Measurements from ENCODE around the gene USO1.
"Not testable (repeated sequence)": the region's sequence is repeated elsewhere in the genome, so short reads cannot be mapped to it uniquely, and the experiment has no call there.

USO1 gene

DNA sequence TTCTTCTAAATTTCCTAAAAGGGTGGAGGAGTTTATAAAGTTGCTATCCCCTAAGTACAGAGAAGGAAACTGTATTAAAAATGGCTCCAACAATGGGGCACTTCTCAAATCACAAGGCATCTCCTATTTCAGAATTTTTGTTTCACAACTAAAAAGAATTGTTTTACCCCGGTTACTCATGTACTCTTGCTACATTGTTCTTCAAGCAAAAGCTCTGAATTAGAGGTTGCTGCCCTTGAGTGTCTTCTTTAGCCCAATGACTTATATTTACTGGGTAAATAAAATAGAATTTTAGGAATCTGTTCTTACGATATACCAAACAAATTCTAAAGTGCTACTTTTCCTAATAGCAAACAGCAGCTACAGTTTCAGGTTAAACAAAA lies 110.4 kb downstream of the USO1 start:
- TF ChIP-seq, protein P1, sequence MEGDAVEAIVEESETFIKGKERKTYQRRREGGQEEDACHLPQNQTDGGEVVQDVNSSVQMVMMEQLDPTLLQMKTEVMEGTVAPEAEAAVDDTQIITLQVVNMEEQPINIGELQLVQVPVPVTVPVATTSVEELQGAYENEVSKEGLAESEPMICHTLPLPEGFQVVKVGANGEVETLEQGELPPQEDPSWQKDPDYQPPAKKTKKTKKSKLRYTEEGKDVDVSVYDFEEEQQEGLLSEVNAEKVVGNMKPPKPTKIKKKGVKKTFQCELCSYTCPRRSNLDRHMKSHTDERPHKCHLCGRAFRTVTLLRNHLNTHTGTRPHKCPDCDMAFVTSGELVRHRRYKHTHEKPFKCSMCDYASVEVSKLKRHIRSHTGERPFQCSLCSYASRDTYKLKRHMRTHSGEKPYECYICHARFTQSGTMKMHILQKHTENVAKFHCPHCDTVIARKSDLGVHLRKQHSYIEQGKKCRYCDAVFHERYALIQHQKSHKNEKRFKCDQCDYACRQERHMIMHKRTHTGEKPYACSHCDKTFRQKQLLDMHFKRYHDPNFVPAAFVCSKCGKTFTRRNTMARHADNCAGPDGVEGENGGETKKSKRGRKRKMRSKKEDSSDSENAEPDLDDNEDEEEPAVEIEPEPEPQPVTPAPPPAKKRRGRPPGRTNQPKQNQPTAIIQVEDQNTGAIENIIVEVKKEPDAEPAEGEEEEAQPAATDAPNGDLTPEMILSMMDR (IDR thresholded peaks at IDR 0.05; ENCODE audit: control extremely low read depth, extremely low read depth, low read depth, missing control alignments) = no peak
- ChIA-PET POLR2A (no interaction called here), CTCF (interaction anchor here (1.8 kb wide), 1 partner anchor 13 kb away, joined by 7 read pairs; no protein-coding TSS in a partner anchor)
- no peak for DNase-seq (ENCODE audit: extremely low spot score)

GRCh38 chr4:75841641-75842520 lies 117.5 kb downstream of the USO1 start:
- no peak for DNase-seq (ENCODE audit: extremely low spot score)
- CTCF ChIA-PET = interaction anchor here (1.3 kb wide), 2 partner anchors 16 kb away, joined by 3 read pairs; no protein-coding TSS in a partner anchor
- POLR2A ChIA-PET = no interaction called here
- TF ChIP-seq, protein P1 (IDR thresholded peaks at IDR 0.05; ENCODE audit: control extremely low read depth, extremely low read depth, low read depth, missing control alignments) = no peak

DNA sequence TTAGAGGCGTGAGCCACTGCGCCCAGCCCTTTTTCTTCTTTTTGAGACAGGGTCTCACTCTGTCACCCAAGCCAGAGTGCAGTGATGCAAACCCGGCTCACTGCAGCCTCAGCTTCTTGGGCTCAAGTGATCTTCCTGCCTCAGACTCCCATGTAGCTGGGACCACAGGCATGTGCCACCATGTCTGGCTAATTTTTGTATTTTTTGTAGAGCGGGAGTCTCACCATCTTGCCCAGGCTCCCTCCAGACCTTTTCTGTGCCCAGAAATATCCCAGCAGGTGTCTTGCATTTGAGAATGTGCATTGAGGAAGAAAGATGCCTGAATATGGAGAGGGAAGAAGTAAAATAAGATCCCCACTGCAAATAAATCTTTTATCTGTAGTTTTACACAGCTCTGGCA lies 119.2 kb downstream of the USO1 start:
- CTCF ChIA-PET = interaction anchor here (1.3 kb wide), 1 partner anchor 18 kb away, joined by 3 read pairs; no protein-coding TSS in a partner anchor
- POLR2A ChIA-PET = no interaction called here
- no peak for DNase-seq (ENCODE audit: extremely low spot score)
- TF ChIP-seq, protein P1 (IDR thresholded peaks at IDR 0.05; ENCODE audit: control extremely low read depth, extremely low read depth, low read depth, missing control alignments) = no peak

DNA sequence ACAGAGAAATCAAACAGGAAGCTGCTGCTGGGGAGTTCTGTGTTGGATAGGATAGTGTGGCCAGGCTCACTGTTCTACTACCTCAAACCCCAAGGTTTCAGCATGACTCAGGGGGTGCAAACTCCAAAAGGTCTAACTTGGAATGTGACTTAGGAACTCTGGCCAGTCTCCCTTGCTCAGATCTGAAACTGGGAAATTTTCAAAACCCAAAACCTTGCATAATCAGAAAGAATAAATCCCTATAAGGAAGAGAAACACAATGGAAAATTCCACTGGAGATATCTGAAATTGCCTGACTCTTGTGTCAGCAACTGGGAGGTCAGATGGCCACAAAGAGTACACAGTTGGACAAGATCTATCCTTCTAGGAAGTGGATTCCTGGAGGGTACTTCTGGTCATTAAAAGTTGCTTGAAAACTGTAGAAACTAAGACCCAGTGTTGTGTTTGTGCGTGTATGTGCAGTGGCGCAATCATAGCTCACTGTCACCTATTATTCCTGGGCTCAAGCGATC lies 119.8 kb downstream of the USO1 start:
- no peak for DNase-seq (ENCODE audit: extremely low spot score)
- ChIA-PET CTCF (no interaction called here), POLR2A (no interaction called here)
- TF ChIP-seq, protein P1 (IDR thresholded peaks at IDR 0.05; ENCODE audit: control extremely low read depth, extremely low read depth, low read depth, missing control alignments) = no peak

DNA sequence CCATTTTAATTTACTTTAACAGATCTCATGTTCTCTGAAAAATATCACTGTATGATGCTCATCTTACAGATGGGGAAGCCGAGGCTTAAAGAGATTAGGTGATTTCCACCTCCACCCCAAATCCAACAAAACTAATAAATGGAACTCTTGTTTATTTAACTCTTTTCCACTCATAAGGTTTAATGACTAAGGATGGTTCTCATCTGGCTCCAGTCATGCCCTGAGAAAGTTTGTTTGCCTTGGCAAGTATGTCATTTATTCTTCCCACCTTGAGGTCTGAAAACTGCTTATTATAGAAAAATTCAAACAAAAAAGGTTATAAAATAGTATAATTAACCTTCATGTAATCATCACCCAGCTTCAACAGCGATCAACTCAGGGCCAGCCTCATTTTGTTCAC lies 121.6 kb downstream of the USO1 start:
- POLR2A ChIA-PET = no interaction called here
- CTCF ChIA-PET = no interaction called here
- TF ChIP-seq, protein P1 (IDR thresholded peaks at IDR 0.05; ENCODE audit: control extremely low read depth, extremely low read depth, low read depth, missing control alignments) = no peak
- DNase-seq (ENCODE audit: extremely low spot score) = no peak

DNA sequence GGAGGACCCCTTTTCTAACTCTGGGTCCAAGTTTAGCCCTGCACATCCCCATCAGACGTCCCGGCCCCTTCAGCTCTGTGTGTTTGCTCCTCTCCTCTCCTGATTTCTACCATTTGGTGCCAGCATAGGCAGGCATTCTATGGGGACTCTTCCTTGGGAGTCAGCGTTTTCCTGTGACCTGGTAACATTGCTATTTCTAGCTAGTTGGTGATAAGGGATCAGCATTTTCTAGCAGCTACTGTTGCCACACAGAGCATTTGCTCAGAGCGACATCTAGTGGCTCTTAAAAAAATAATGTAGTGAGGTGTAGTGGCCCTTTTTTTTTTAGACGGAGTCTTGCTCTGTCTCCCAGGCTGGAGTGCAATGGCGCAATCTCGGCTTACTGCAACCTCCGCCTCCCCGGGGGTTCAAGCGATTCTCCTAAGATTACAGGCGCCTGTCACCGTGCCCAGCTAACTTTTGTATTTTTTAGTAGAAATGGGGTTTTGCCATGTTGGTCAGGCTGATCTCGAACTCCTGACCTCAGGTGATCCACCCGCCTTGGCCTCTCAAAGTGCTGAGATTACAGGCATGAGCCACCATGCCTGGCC lies 123.9 kb downstream of the USO1 start:
- CTCF ChIA-PET = interaction anchor here (0.6 to 1.7 kb wide), 33 partner anchors 9 to 1470 kb away, joined by 3 to 12 read pairs (median 4); partner anchors contain the start of gene USO1
- POLR2A ChIA-PET = not testable (repeated sequence)
- peak; percentile 67 for DNase-seq (ENCODE audit: extremely low spot score)
- TF ChIP-seq, protein P1 (IDR thresholded peaks at IDR 0.05; ENCODE audit: control extremely low read depth, extremely low read depth, low read depth, missing control alignments) = peak; percentile 61

All from GM10248 (cell line).